HG03575 (cell line): Measurements from ENCODE around the gene SCAMP2.

Experiments used
- ATAC-seq: cut with Tn5 transposase; IDR thresholded peaks from one replicate; pipeline ENCODE4 v1.9.1; 2021; ENCODE audit not compliant: unreplicated experiment, insufficient number of reproducible peaks, low FRiP score; ENCODE audit errors: extremely low read depth

The SCAMP2 gene

DNA sequence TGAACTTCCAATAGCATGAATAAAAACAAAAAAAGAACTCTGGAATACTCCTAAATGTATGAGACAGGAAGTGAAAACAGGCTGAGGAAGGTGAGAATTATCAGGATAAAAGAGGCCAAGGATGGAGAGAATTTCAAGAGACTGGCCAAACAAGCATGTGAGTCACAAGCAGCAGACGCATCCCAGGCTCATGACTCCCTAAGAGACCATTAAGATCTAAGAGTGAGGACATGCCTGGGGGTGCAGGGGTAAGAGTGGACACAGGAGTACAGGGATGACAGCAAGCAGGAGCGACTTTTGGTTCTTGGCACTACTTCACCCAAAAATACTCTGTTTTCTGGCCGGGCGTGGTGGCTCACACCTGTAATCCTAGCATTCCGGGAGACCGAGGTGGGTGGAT is 7.1 kb downstream of the SCAMP2 start:
- ATAC-seq = no peak

DNA sequence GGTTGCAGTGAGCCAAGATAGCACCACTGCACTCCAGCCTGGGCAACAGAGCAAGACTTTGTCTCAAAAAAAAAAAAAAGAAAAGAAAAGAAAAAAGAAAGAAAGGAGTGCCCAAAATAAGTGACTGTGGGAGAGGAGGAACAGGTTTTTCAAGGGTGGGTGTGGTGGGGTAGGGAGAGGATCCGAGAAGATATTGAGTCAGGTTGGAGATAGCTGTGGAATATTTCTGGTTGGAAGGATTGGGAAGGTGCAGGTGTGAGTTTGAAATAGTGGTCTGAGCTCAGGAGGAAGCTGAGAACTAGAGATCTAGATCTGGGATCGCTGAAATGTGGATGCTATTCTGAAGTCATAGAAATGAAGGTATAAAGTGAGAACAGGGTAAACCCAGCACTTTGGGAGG is 7.8 kb downstream of the SCAMP2 start:
- no peak for ATAC-seq

DNA sequence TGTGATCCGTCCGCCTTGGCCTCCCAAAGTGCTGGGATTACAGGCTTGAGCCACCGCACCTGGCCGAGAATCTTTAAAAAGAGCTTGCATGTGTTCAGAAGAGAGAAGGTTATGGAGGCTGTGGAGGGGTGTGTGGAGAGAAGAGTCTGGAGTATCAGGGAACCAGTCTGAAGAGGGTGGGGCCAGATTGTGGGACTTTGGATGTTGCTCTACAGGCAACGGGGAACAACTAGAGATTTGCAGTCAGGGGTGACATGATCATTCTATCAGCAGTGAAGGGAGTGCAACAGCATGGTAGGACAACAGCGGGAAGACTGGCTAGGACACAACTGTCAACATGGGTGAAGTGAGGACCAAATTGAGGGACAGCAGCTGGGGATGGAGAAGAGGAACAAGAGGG is 8.9 kb downstream of the SCAMP2 start:
- ATAC-seq = no peak

DNA sequence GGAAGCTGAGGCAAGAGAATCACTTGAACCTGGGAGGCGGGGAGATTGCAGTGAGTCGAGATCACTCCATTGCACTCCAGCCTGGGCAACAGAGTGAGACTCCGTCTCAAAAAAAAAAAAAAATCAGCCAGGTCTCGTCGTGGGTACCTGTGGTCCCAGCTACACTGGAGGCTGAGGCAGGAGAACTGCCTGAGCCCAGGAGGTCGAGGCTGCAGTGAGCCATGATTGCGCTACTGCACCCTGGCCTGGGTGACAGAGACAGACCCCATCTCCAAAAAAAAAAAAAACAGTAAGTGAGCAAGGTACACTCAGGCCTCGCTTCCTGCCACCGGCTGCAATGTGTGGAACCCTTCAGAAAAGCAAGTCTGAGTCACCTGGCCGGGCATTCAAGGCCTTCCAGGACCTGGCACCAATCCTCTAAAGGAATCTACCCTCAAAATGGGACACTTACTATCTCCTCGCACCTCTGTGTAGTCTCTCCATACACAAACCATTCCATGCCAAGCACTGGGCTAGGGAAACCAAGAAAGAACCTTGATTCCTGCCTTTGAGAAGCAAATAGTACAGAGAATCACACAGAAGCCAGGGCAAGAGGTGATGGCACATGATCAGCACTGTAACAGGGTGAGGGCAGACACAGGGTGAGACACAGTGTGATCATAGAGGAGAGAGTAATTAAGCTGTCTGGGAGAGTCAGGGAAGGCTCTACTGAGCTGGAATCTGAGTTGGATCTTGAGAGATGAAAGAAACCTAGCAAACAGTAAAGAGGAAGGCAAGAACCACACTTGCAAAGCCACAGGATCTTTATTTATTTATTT is 9.7 kb downstream of the SCAMP2 start:
- ATAC-seq = no peak

DNA sequence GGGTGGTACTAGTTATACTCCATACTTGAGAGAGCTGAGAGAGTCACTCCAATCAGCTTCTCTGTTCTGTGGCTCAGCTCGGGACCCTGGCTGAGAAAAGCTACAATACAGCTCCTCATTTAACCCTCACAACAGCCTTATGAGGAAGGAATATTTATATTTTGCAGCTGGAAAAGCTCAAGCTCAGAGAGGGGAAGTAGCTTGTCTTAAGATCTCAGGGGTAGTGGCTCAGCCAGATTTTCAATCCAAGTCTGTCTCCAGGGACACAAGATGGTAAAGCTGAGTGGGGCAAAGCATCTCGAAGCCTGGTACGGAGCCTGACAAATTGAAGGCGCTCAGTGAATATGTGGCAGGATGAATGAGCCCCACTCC is 14.8 kb downstream of the SCAMP2 start:
- ATAC-seq = no peak

DNA sequence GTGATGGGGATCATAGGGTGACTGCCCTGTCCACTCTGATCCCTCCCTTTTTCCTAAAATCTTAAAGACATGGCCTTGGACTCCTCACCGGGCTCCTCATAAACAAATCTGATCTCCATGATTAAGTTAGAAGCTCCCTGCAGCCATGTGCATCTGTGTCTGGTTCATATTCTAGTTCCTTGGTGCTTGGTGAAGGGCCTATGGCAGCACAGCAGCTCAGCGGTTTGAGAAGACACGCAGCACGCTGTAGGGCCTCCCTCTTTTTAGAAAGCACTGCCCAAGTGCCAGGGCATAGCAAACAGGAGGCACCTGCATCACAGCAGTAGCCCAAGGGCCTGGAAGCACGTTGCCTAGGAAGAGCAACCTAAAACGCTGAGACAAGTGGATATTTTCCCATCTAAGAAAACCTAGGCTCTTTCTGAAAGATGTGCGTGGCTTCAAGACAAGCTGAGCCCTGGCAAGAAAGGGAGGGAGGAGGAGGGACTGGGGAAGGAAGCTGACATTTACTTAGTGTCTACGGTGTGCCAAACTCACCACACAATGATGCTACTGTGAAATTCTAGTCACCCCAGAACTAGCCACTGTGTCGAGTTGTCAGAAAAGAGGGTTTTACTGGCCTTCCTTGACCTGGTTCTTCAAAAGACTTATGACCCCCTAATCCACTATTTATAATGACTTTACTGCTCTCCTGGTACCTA is 15.3 kb downstream of the SCAMP2 start:
- no peak for ATAC-seq

DNA sequence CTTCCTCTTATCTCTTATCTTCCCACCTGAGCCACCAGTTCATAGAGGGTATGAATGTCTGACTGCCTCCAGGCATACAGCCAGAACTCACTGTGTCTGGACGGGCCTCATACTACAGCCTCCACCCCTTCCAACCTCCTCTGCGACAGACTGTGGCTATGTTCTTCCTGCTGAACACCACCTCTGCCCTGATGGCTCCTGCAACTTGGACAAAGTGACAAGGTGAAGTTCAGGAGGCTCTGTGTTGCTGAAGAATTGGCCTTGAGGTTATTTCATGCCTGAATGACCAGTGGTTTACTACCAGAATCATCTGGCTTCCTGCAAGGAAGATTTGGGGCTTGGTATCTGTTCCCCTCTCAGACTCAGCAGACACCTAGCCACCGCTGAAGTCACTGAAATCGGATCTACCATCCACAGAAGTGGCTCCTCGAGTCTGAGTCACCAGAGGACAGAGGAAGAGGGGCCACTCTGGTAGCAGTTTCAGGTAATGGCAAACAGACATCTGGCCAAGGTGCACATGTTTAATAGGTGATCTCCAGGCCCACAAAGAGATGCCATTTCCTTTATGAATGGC is 16.0 kb downstream of the SCAMP2 start:
- no peak for ATAC-seq

DNA sequence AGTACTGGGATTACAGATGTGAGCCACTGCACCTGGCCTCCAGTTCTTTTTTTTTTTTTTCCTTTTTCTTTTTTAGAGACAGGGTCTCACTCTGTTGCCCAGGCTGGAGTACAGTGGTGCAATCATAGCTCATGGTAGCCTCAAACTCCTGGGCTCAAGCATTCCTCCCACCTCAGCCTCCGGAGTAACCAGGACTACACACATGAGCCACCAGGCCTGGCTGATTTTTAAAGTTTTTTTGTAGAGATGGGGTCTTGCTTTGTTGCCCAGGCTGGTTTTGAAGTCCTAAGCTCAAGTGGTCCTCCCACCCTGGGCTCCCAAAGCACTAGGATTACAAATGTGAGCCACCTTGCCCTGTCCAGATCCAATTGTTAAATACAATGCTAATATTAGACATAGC is 16.6 kb downstream of the SCAMP2 start:
- no peak for ATAC-seq

DNA sequence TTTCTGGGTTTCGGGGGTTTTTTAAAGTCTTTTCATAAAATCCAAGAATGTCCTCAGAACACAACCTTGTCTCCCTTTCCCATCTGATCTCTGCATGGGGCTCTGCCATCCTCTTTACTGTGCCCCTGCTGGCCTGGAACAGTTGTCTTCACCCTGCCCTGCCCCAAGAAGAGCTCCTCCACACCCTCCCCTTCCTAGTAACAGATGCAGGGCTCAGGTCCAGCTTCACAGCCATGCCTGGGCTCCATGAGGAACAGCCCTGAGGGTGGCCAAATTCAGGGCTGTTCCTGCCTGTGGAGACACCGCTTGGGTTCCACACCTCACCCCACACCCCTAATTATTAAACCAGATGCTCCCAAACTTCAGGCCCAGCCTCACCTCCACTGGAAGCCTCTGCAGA is 17.3 kb downstream of the SCAMP2 start:
- no peak for ATAC-seq

DNA sequence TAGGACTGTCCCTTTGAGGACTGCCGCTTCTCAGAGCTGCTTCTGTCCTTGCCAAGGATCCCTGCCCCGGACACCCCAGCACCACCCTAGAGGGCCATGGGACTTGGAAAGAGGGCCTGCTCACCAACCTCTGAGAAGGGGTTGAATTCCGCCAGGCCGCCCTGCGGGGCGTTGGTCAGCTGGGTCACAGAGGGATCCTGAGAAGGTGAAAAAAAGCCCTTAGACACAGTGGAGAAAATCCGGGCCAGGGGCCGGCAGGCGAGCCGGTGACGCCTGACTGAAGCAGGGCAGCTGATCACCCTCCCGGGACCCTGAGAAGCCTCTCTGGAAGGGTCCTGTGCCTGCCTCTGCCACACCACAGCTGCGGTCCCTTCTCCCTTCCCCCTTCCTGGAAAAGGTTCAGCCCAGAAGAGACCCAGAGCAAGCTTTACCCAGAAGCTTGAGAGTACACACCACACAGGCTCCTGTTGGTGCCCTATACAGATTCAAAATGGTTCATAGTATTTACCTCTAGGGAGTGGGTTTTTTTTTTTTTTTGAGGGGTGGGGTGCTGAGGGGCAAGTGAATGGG is 18.6 kb downstream of the SCAMP2 start:
- no peak for ATAC-seq

DNA sequence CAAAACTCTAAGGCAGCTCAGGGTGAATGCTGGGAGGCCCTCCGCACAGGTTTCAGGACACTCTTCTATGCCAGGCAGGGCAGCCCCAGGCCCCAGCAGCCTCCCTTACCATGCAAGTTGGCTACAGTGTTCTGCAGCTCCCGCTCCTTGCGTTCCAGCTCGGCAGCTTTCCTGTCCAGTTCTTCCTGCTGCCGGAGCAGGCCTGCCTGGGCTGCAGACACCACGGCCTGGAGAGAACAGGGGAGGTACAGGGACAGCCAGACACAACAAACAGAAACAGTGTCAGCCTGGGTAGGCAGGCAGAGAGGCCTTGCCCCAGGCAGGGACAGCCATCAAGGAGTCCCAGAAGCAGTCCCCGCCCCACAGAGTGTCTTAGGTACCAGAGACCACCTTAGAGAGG is 21.2 kb downstream of the SCAMP2 start:
- ATAC-seq = no peak

DNA sequence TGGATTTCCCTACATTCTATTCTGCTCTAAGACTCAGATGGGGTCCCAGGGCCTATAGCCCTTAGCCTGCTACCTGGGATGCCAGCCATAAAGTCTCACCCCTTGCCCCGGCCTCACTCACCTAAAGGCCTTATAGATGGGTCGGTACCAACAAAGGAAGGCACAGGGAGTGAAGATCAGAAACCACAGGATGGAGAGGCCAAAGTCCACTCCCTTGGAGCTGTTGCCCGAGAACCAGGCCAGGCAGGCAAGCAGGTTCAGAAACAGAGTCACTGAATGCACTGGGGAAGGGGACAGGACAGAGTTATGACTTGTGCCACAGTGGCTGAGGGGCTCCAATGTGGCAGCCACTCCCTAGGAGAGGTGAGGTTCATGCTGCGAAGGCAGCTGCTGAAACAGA is 22.8 kb downstream of the SCAMP2 start:
- no peak for ATAC-seq

DNA sequence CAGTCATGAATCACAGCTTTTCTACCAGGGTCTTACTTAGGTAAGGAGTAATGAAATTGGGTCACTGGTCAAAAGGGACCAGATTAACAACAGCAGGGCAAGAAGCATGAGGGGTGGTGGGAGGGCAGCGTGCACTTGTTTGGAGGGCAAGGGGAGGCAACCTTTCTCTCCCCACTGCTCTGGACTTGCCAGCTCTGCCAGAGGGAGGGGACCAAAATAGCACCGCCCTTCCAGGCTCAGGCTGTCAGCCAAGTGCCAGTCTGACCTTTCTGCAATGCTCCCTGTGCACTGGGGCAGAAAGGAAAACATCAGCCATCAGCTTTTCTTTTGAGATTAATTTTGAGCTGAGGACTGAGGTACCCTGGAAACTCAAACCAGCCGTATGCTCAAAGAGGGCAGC is 25.7 kb downstream of the SCAMP2 start:
- no peak for ATAC-seq

DNA sequence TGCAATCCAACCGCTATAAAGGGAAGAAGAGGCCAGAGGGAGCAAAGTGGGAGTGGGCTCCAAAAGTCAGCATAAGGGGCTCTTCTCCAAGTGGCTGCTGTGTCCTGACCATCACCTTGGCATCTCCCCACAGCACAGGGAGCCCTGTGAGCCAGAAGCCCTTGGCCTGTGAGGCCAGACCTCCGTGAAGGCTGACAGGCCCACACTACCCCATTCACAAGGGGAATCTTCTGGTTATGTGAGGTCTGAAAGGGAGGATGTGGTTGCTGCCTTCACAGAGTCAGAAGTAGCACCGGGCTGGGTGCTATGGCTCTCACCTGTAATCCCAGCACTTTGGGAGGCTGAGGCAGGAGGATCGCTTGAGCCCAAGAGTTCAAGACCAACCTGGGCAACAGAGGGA is 27.6 kb downstream of the SCAMP2 start:
- ATAC-seq = no peak

DNA sequence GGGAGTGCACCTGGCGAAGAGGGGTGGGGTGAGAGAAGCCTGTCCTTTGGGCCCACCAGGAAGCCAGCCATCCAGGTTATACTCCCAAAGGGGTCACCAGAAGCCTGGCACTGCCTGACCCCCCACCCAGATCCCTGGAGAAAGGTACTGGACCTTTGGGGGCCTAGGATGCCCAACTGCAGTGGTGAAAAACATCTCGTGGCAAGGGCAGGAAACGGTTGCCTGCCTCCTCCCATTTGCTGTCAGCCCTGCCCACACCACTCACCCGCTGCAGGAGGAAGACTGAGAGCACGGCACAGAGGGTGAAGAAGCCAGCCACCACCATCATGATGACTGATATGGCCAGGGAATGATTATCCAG is 28.0 kb downstream of the SCAMP2 start:
- ATAC-seq = no peak

DNA sequence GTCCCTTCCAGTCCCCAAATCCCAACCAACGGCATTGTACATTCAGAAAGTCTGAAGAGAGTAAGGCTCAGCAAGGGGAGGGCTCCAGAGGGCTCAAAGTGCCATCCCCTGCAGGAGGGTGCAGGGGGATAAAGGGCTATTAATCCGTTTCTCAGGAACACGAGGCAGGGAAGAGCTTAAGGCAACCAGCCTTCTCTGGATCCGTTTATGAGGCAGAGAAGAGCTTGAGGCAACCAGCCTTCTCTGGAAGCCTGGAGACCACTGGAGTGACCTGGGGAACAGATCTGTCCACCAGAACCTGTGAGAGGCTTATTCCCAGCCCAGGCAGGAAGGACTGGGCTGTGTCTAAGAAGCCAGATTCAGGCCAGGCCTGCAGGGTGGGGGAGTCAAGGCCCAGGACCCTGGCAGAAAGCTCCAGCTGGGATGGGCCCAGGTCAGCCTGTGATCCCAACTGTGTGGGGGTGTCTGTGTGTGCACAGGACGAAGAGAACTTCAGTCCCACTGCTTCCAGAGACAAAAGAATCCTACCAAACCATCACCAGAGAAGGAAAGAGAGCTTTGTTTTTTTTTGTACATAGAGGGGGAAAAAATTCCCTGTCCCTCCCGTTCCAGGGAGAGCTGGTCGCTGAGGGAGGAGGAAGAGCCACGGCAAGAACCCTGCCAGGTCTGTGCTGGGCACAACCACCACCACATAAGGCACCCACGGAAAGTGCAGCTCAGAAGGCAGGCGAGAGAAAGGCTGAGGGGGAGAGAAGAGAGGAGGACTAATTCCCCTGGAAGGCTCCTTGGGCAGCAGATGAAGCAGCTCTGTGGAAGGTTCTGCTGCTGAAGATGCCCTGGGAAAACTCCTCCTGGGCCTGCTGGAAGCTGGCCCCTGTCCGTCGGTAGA is 28.6 kb downstream of the SCAMP2 start:
- ATAC-seq = no peak

DNA sequence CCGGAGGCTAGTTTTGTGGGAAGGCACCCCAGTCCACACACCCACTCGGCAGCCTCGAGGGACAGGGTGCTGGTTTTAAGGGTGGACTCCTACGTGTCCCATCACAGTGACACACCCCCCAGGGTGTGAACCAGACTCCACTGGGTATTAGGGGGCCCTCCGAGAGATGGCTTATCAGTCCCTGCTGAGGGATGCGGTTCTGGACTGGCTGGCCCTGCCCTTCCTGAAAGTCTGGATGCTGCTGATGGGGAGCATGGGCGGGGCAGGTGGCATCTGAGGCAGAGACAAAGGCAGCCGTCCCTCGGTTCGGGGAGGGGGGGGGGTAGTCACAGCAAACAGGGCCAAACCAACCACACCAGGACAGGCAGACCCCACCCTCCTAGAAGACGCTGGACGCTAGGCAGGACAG is 29.3 kb downstream of the SCAMP2 start:
- no peak for ATAC-seq

DNA sequence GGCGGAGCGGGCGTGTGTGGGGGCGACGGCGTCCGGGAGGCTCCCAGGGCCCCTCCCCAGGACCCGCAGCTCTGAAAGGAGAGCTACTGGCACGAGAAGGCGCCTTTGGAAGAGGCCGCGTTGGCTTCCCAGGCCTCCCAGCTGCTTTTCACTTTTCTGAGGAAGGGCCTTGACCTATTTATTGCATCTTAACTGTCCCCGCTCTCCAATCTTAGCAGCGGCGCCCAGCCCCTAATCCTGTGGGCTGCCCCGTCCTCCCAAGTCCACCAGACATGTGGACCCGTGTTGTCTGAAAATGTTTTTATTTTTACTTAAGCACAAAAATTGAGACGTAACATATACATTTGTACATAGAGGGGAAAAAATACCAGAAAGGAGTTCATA is 29.7 kb downstream of the SCAMP2 start:
- no peak for ATAC-seq
